GM18511 (cell line): ENCODE results near the gene SMIM14.
"Not testable (repeated sequence)": the region's sequence is repeated elsewhere in the genome, so short reads cannot be mapped to it uniquely, and the experiment has no call there.

Source experiments
- ATAC-seq: cut with Tn5 transposase; IDR thresholded peaks from one replicate; pipeline ENCODE4 v1.9.1; 2021; ENCODE audit warnings: mild to moderate bottlenecking, moderate library complexity; ENCODE audit not compliant: unreplicated experiment

Gene SMIM14

DNA sequence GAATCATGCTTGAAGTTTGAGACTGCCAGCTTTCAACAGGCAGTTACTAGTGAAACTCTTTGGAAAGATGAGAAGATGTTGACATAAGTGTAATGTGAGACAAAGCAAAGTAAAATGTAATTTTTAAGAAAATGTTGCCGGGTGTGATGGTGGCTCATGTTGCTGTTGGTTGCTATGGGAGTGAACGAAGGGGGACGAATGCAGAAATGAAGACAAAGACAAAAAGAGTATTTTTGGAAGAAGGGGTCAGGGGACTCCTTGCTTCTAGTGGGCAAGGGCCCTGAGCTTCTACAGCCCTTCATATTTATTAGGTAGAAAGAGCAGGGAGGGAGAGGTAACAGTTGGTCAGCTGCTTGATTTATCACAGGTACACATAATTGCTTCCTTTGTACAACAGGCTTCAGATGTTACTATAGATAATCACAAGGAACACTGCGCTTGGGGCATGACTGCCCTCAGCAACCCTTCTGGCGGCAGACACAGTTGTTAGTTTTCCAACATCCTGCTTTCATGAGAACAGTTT lies 99.5 kb downstream of the SMIM14 start:
- no peak for ATAC-seq

- ATAC-seq: no peak
Measured at GRCh38 chr4:39533541-39533940, 105.1 kb downstream of the SMIM14 start.

GRCh38 chr4:39532237-39532636 lies 106.4 kb downstream of the SMIM14 start:
- ATAC-seq: not testable (repeated sequence)

DNA sequence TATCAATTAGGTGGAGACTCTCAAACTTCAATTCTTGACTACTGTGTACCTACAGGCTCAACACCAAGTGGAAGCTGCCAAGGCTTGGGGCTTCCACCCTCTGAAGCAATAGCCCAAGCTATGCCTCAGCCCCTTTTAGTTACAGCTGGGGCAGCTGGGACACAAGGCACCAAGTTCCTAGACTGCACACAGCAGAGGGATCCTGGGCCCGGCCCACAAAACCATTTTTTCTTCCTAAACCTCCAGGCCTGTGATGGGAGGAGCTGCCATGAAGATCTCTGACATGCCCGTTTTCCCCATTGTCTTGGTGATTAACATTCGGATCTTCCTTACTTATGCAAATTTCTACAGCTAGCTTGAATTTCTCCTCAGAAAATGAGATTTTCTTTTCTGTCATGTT lies 108.0 kb downstream of the SMIM14 start:
- no peak for ATAC-seq

- no peak for ATAC-seq
Measured at GRCh38 chr4:39529534-39529933, 109.1 kb downstream of the SMIM14 start.

DNA sequence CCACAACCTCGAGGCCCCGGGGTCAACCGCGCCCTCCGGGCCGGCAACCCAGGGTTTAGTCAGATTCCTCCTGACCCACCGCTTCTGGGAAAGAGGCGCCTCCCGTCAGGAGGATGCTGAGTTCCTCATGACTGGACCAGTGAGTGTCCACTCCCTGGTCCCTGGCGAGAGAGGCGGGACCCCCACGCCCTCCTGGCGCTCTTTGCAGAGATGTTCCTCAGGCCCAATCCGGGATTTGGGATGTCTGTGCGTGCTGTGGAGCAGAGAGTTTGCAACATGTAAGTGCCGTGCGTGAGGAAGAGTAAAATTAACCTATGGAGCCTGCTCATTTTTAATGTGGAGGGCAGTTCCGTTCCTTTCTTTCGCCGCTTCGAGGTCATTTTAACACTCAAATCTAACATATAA lies 110.6 kb downstream of the SMIM14 start:
- ATAC-seq: no peak

- ATAC-seq: peak; percentile 98
Measured at GRCh38 chr4:39527296-39528060, 111.2 kb downstream of the SMIM14 start, which contains the start of gene UGDH. Gene UGDH (minus strand): TSS chr4:39527439. CDS start chr4:39521512, 5,927 bp downstream.

DNA sequence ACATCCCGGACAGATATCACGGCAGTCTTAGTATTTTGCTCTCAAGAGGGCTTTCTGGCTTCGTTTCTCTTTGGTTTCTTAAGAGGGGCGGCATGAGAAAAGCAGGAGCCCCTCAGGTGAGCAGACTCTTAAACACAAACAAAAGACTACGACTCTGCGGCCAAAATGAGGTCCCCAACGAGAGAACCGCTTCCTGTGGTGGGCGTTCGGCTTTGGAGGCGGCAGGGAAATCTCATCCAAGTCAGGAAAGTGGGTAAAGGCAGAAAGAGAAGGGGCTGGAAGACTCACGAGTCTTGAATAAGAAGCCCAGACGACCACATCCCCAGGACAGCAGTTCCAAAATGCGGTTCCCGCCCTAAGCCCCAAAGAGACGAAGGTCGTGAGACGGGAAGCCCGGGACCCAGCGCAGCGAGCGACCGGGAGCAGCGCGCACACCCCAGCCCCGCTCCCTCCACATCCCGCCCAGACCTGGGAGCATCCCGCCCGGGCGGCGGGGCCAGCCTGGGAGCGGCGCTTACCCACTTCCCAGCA lies 111.8 kb downstream of the SMIM14 start:
- ATAC-seq: peak; percentile 21

- ATAC-seq: no peak
Measured at GRCh38 chr4:39525822-39526690, 112.6 kb downstream of the SMIM14 start.

- no peak for ATAC-seq
Measured at GRCh38 chr4:39524161-39524957, 114.3 kb downstream of the SMIM14 start.

GRCh38 chr4:39522068-39522467 lies 116.6 kb downstream of the SMIM14 start:
- no peak for ATAC-seq

DNA sequence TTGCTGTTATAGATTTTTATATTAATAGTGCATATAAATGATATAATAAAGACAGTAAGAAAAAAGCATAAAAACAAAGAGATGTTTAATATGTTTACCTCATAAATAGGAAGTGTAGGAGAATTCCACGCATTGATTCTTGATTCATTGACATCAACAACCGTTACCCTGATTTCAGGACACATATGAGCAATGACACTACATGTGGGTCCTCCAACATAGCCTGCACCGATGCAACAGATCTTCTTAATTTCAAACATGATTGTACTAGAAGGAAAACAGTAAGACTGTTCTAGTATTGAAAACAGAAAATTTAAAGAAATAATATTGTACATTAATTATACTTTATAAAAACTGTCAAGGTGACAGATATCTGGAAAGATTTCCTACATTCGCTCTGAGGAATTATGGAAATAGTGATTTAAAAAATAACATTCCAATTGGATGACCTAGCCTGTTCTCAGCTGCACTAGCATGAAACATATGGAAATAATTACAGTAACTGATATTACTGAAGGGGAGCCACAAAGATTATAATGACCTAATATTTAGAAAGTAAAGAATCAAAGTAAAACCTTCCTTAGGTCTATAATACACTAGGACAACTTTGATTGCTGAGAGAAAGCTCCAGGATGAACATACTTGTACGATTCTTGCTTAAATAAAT lies 117.3 kb downstream of the SMIM14 start:
- no peak for ATAC-seq

- no peak for ATAC-seq
Measured at GRCh38 chr4:39518484-39518883, 120.2 kb downstream of the SMIM14 start.

DNA sequence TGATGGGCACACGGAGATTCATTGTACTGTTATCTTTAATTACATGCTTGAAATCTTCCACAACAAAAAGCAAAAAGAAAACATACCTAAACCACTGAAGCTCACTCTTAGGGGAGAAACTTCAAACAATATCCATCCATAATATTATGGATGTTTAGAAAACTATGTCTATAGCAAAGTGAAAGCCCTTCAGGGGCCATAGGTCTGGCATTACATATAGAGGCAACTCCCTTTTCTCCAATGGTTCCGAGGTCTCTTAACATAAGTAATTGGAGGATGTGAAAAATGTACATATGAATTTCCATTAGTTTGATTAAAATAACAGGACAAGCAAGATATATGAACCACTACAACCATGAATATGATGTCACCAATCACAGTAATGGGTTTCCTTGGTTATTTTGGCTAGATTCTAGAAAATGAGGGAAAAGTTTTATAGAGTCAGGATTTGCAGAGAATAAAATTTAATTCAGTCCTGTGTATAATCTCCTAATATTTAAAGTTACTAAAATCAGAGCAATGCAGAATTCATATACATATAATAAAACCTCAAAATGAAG lies 122.2 kb downstream of the SMIM14 start:
- ATAC-seq: no peak

DNA sequence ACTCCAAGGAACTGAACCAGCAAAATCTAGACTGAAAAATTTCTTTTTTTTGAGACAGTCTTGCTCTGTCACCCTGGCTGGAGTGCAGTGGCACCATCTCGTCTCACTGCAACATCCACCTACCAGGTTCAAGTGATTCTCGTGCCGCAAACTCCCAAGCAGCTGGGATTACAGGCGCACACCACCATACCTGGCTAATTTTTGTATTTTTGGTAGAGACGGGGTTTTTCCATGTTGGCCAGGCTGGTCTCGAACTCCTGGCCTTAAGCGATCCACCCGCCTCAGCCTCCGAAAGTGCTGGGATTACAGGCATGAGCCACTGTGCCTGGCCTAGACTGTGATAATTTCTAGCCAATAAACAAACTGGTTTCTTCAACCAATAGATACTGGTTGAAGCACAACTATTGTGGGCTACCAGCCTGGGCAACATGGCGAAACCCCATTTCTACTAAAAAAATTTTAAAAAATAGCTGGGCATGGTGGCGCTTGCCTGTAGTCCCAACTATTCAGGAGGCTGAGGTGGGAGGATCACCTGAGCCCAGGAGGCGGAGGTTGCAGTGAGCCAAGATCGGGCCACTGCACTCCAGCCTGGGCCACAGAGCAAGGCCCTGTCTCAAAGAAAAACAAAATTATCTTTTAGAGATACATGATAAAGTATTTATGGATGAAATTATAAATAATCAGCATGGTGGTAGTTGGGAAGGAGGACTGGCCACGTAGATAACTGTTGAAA lies 122.8 kb downstream of the SMIM14 start:
- ATAC-seq: not testable (repeated sequence)

- ATAC-seq: no peak
Measured at GRCh38 chr4:39514888-39515401, 123.7 kb downstream of the SMIM14 start.

DNA sequence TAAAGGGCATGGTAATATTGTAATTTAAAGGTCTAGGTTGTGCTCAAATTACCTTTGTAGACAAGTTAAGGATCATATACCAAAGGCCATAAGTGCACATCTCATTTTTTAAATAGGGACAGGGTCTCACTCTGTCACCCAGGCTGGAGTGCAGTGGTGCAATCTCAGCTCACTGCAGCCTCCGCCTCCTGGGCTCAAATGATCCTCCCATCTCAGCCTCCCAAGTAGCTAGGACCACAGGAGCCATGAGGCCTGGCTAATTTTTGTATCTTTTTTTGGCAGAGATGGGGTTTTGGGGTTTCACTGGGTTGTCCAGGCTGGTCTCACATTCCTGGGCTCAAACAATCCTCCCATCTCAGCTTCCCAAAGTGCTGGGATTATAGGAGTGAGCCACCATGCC lies 124.4 kb downstream of the SMIM14 start:
- not testable (repeated sequence) for ATAC-seq

DNA sequence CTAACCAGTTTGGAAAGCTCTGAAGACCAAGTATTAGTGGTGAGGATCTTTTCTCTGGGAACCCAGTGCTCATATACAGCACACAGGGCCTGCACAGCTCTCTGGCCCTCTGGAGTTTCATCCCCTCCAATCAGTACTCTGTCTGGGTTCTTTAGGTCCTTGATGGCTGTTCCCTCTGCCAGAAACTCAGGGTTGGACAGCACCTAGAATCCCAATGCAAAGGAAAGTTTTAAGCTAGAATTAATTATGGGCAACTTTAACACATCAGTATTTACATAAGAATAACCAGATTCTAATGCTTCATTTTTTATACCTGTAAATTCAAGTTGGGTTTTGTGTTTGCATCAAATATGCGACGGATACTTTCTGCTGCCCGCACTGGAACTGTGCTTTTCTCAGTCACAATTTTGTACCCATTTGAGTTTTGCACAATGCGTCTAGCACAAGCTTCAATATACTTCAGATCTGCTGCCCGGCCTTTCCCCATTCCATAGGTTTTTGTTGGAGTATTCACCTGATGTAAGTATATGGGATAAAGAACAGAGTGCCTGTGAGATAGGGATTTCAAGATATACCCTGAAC lies 128.2 kb downstream of the SMIM14 start:
- ATAC-seq: no peak
